GM18499 (cell line): ENCODE measurements around the gene EYS.

ENCODE experiments used
- ATAC-seq: cut with Tn5 transposase; IDR thresholded peaks from one replicate; pipeline ENCODE4 v1.9.1; 2021; ENCODE audit warnings: moderate number of reproducible peaks; ENCODE audit not compliant: insufficient read depth, unreplicated experiment

Gene EYS

GRCh38 chr6:64227863-64228262 lies 1479.2 kb downstream of the EYS start:
- no peak for ATAC-seq

GRCh38 chr6:64225503-64225902 lies 1481.5 kb downstream of the EYS start:
- no peak for ATAC-seq

GRCh38 chr6:64224819-64225218 lies 1482.2 kb downstream of the EYS start:
- no peak for ATAC-seq

GRCh38 chr6:64221776-64222175 lies 1485.2 kb downstream of the EYS start:
- ATAC-seq: no peak

DNA sequence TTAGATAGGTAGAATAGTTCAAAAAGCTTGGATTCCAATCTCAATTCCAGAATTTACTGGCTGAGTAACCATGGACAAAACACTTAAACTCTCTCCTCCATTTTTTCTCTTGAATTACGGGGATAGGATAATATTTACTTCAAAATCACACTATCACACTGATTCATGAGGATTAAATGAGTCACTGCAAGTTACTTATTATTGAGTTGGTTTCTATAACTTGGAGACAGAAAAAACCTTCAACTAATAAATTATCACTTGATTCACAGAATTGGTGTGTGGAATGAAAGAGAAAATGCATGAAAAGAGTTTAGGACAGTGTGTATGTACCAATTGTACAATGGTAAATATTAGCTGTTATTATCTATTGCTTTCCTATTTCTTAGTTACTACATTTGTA lies 1486.2 kb downstream of the EYS start:
- no peak for ATAC-seq

- ATAC-seq: peak; percentile 58
Measured at GRCh38 chr6:64217721-64218620, 1489.1 kb downstream of the EYS start.

DNA sequence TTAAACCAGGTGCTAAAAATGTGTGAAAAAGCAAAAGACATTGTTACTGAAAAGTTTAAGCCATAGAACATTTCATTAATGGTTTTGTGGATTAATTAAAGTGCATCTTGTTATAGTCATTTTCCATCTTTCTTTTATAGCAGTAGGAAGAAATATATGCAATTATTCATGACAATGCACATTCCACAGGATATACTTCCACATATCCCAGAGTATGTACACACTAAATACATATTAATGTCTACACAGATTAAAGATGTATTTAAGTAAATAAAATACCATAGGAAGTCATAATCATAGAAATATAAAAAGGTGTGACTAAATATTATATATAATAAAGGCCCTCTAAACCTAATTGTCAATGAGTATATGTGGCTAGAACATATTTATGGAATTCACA lies 1492.7 kb downstream of the EYS start:
- ATAC-seq: no peak

- no peak for ATAC-seq
Measured at GRCh38 chr6:64213697-64214096, 1493.3 kb downstream of the EYS start.

DNA sequence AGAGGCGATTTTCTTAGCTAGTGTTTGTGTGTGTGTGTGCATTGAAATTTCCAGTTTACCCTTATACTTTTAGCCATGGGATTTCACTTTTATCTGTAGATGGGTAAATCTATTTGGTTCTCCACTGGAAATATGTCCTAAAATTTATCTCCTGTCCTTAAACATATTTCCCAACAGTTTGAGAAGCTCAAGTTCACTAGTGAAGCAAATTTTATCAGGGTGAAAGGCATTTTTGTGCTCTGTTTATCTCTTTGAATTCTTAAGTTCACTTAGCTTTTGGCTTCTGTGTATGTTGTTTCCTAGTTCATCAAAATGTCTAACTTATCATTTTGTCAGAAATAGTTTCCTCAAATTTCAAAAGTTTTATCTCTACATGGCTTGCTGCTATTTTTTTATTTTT lies 1509.8 kb downstream of the EYS start:
- no peak for ATAC-seq

GRCh38 chr6:64186592-64186991 lies 1520.4 kb downstream of the EYS start:
- ATAC-seq: no peak

GRCh38 chr6:64185621-64186020 lies 1521.4 kb downstream of the EYS start:
- ATAC-seq: no peak

DNA sequence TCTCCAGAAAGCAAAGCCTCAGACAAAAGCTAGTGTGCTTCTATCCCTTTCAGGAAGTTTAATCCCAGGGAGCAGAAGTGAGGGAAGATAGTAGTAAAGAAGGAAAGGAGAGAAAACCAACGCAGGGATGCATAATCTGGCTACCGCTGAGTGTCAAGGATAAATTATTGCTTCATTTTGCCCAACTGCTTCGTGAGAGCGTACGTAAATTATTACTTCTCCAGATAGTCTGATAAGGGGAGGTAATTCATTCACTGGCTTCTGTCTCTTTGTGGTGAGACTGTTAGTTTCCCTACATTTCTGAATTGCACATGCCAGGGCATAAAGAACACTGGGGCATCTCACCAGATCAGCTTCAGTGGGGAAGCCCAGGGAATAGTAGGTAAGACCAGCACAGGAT lies 1531.7 kb downstream of the EYS start:
- ATAC-seq: no peak

DNA sequence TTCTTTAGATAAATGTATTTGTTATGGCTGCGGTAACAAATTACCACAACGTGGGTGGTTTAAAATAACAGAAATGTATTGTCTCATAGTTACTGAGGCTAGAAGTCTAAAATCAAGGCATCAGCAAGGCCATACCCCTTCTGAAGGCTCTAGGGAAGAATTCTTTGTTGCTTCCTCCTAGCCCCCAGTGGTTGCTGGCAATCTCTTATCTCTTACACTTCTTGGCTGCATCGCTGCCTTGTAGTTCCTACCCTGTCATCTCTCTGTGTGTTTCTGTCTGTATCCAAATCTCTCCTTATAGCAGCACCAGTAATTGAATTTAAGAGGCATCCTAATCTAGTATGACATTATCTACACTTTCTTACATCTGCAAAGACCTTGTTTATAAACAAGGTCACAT lies 1536.7 kb downstream of the EYS start:
- no peak for ATAC-seq

GRCh38 chr6:64160486-64160885 lies 1546.5 kb downstream of the EYS start:
- no peak for ATAC-seq

GRCh38 chr6:64155063-64155462 lies 1552.0 kb downstream of the EYS start:
- no peak for ATAC-seq

DNA sequence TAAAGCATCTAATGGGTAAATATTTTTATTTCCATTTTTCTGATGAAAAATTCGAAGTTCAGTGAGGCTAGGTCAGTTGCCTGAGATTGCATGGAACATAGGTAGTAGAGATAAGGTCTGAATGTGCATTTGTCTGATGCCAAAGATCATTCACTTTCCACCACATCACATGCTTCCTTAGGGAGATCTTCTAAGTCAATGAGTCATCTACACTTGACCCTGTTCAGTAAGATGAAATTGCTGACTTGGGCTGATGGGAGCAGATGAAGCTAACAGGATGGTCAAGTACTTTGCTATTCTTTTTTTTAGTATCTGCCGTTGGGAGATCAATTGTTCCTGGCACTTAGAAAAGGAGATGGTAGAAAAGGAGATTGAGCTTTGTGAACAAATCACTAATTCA lies 1560.2 kb downstream of the EYS start:
- ATAC-seq: no peak

GRCh38 chr6:64146094-64146493 lies 1560.9 kb downstream of the EYS start:
- no peak for ATAC-seq

DNA sequence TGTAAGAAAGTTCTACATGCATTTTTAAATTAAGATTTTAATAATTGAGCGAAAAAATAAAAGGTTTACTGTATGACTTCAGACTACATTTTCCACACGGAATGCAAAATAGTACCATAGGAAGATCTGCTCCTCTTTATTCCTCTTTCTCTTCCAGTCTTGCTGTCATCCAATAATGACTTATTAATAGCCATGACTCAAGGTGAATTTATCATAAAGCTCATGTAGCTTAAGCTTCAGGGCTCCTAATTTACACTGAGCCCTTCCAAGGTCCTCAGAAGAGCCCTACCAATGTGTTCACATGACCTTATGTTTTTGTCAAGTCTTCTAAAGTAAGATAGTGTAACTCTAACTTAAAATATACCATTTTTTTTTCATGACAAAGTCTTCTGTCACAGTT lies 1561.4 kb downstream of the EYS start:
- no peak for ATAC-seq

DNA sequence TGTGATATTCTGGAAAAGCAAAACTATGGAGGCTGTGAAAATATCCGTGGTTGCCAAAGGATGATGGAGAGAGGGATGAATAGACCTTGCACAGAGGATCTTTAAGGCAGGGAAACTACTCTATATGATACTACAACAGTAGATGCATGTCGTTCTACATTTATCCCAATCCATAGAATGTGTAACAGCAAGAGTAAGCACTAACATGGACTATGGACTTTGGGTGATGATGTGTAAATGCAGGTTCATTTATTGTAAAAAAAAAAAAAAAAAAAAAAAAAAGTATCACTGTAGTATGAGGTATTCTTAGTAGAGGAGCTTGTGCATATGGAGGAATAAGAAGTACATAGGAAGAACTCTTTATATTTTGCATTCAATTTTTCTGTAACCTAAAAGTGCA lies 1563.9 kb downstream of the EYS start:
- ATAC-seq: no peak

GRCh38 chr6:64141680-64142079 lies 1565.3 kb downstream of the EYS start:
- ATAC-seq: no peak

- no peak for ATAC-seq
Measured at GRCh38 chr6:64128301-64129024, 1578.6 kb downstream of the EYS start.
